Central memory CD4-positive, alpha-beta T cell (primary cell): ENCODE data around the gene SMIM35.
"Not testable (repeated sequence)": the region's sequence is repeated elsewhere in the genome, so short reads cannot be mapped to it uniquely, and the experiment has no call there.

Source experiments
- DNase-seq: peaks from one replicate; pipeline ENCODE4 v3.0.0; 2022

Gene SMIM35

DNA sequence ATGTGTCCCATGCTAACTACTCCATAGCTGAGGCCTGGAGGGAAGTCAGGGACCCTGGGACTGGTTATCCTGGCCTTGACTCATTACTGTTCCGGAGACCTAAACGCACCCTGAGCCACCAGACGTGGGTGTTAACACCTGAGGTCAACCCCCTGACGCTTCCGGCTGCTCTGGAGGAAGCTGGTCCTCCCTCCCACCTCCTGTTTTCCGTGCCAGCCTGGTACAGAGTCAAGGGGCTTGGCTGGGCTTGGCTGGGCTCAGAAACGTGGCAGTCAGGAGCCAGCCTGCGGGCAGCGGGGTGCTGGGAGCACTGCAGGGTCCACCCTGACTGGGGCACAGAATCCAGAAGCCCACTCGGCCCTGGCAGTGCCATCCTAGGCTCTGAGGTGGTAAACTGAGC lies 7.3 kb downstream of the SMIM35 start:
- no peak for DNase-seq

GRCh38 chr11:118078911-118079411 lies 7.8 kb downstream of the SMIM35 start:
- DNase-seq, result no peak

DNA sequence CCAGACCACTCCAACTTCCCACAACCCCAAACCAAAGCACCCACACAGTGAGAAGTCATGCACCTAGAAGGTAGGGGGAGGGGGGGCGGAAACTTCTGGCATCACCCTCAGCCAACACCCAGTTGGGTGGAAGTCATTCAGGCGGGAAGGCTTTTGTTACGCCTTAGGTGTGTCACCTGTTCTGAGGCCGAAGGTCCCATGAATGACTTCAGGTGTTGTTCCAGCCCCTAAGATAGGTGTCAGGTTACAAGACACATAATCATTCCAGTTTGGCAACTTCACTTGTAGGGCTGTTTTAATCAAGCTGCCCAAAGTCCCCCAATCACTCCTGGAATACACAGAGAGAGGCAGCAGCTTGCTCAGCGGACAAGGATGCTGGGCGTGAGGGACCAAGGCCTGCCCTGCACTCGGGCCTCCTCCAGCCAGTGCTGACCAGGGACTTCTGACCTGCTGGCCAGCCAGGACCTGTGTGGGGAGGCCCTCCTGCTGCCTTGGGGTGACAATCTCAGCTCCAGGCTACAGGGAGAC lies 9.9 kb downstream of the SMIM35 start, which contains the start of gene TMPRSS4:
TSS of gene TMPRSS4 (plus strand) at position 325 of the 528 bp plus-strand sequence. CDS start 225 bp downstream, outside the sequence.
- no peak for DNase-seq

DNA sequence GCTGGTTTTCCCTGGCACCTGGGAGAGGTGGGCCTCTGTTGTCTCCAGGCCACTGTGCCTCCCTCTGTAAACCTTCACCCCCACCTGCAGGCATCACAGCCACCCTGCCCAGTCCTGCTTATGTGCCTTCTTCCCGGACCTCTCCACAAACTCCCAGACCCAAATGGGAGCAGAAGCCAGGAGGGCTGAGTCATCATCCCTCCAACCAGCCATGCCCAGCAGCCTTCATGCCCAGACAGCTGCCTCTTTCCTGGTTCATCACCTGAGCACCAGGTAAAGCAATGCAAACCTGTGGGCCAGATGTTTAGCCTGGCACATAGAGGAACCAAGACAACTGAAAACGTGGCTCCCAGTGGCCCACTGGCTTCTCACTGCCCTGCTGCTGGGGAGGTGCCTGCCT lies 12.0 kb downstream of the SMIM35 start:
- no peak for DNase-seq

DNA sequence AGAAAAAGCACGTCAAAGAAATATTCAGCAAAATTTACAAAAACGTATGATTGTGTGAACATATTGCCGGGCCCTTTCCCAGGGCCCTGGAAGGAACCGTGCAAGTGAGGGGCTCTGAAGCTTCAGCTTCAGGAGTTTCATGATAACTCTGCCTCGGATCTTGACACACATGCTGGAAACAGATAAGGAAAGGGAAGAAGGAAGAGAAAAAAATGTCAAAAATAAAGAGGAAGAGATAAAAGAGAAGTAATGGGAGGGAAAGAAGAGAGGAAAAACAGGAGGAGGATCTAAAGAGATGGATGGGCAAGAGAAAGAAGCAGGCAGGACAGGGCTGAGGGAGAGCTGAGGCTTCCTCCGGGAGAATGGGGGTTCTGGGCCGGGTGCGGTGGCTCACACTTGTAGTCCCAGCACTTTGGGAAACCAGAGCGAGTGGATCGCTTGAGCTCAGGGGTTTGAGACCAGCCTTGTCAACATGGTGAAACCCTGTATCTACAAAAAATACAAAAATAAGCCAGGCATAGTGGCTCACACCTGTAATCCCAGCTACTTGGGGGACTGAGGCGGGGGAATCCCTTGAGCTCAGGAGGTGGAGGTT lies 12.6 kb downstream of the SMIM35 start:
- no peak for DNase-seq

DNA sequence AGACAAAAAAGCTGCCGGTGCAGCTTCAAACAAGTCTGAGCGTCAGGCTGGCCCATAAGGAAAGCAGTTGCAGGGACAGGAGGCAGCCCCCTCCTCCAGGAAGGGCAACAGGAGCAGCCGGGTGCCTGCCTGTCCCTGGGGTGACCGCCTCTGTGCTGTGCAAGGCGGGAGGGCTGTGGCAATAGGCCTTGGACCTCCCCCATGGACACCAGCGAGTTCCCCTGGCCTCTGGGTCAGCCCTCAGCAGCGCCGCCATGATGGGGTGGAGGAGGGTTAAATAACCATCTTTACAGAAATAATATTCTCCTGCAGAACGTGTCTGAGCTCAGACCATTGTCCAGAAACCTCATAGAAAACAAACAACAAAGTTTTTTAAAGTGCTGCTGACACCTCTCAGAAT lies 13.2 kb downstream of the SMIM35 start:
- DNase-seq, result no peak

DNA sequence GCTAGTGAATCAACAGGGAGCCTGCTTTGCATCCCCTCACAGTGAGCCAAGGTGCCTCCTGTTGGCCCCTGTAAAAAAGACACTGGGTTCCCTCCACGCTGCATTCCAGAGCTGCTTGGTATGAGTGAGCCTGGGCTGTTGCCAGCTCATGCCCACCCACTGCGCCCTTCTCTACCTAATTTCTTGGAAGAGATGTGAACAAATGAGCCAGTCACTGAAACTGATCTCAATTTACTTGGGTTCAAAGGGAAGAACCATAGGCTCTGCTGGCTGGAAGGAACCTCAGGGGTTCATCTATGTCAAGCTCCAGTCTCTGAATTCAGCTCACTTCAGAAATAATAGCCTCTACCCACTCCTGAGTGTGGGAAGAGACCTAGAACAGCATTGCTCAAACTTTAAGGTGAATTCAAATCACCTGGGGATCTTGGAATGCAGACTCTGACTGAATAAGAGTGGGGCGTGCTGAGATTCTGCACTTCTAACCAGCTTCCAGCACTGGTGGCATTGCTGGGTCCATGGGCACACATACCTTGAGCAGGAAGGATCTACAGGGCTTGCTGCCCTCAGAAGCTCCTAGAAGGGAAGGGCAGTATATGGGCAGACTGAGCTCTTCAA lies 15.2 kb downstream of the SMIM35 start:
- DNase-seq, result no peak

GRCh38 chr11:118068945-118069612 lies 17.7 kb downstream of the SMIM35 start:
- no peak for DNase-seq

- DNase-seq, result no peak
These were observed 18.4 kb downstream of the SMIM35 start for GRCh38 chr11:118068206-118068944.

DNA sequence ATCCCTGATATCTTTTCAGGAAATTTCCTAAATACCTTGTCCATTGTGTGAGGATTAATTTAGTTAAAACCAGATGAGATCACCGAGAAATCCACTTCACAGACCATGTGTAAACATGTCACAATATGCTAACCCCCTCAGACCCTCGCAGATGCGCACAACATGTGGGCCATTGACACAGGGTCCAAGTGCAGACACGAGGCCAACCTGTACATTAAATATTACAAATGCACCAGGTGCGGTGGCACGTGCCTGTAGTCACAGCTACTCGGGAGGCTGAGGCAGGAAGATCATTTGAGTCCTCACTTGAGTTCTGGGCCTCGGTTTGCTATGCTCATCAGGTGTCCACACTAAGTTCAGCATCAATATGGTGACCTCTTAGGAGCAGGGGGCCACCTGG lies 19.8 kb downstream of the SMIM35 start:
- DNase-seq, result no peak

DNA sequence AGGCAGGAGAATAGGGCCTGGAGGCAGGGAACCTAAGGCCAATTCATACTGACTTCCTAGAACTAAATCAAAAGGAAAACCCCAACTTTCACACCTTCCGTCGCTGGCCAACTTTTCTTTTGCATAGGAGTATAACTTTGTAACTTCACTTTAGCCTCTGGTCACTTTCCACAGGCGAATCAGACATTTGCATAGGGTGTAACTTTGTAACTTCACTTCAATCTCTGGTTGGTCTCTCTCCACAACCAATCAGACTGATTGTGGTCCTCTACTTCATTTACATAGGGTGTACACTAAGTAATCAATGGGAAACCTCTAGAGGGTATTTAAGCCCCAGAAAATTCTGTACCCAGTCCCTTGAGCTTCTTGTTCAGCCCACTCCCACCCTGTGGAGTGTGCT lies 21.4 kb downstream of the SMIM35 start:
- DNase-seq, result no peak

DNA sequence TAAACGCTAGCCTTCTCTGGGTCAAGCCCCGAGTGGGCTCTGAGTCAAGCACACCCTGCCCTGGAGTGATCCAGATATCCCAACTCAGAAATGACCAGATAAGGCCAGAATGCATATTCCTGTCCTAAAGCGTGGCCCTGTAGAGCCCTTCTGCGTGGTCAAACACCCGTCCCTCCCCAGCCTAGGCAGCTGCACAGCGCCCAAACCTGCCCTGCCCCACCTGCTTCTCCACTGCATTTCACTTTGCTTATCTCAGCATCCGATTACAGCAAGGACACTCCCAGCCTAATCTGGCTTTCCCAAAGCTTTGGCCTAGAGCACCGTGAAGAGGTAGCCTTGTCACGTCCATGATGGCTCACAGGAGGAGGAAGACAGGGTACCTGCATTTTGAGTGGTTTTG lies 21.8 kb downstream of the SMIM35 start:
- DNase-seq, result no peak

GRCh38 chr11:118062631-118063030 lies 24.1 kb downstream of the SMIM35 start:
- DNase-seq, result not testable (repeated sequence)

DNA sequence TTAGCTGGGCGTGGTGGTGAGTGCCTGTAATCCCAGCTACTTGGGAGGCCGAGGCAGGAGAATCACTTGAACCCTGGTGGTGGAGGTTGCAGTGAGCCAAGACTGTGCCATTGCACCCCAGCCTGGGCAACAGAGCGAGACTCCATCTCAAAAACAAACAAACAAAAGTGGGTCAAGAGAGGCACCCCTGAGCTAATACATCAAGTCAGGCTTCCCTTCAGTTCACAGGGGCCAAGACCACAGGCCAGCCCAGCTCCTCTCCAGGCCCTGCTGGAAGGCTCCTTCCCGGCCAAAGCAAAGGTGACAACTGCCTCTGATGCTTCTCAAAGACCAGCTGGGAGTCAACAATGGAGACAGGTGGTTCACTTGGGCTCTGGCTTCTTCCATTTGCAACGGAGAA lies 24.6 kb downstream of the SMIM35 start:
- not testable (repeated sequence) for DNase-seq

DNA sequence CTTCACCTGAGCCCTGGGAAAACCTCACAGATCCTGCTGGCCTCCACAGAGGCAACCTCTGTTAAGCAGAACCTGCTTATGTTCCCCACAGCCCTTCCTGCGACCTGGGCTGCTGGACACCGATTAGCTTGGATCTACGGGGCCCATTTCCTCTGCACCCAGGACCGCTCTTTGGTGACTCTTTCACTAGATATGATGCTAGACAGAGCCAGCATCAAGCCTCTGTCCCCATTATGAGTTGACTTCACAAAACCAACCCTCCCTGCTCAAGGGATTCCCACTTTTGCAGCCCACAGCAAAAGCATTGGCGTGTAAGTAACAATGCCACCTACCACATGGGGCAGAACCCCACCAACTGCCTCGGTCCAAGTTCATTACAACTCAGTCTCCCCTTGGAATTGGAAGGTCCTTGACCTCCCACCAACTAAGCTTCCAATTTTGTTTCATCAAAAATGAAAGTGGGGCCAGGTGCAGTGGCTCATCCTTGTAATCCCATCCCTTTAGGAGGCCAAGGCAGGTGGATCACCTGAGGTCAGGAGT lies 25.1 kb downstream of the SMIM35 start:
- DNase-seq, result no peak

GRCh38 chr11:118060869-118061268 lies 25.9 kb downstream of the SMIM35 start:
- DNase-seq, result no peak

GRCh38 chr11:118060081-118060661 lies 26.6 kb downstream of the SMIM35 start:
- DNase-seq, result no peak

- DNase-seq, result no peak
These were observed 27.4 kb downstream of the SMIM35 start for GRCh38 chr11:118059246-118059940.

GRCh38 chr11:118058311-118059245 lies 28.2 kb downstream of the SMIM35 start:
- no peak for DNase-seq
